ENCODE measurements around the gene EXOC3L1. TPM values are rescaled to one million over a fixed set of nuclear protein-coding genes. Genes with fewer than 3 reads are reported as not detected.

The EXOC3L1 gene
- polyA plus RNA-seq, 1 experiment, result not detected

- Histone ChIP-seq H3K36me3 (ENCODE audit: control insufficient read depth, insufficient read depth, low read length) (peaks cover 8% of the 10 kb centered on the region), H3K27me3 (ENCODE audit: control insufficient read depth, insufficient read depth, low read length) (no peaks in the 10 kb centered on the region), H3K4me3 (ENCODE audit: low read depth, low read length) (no peak overlapping the region)
- TF ChIP-seq CTCF (IDR thresholded peaks at IDR 0.05; ENCODE audit: insufficient read depth, low read depth, low read length), result no peak
- ChIA-PET POLR2A (no interaction called here), CTCF (interaction anchor here (1.3 to 1.6 kb wide), 3 partner anchors 30 to 173 kb away, joined by 3 to 4 read pairs (median 4); no protein-coding TSS in a partner anchor)
- DNase-seq (ENCODE audit: low read depth), result no peak
Observed at GRCh38 chr16:67190448-67191399, 788 bp upstream of the EXOC3L1 start.

DNA sequence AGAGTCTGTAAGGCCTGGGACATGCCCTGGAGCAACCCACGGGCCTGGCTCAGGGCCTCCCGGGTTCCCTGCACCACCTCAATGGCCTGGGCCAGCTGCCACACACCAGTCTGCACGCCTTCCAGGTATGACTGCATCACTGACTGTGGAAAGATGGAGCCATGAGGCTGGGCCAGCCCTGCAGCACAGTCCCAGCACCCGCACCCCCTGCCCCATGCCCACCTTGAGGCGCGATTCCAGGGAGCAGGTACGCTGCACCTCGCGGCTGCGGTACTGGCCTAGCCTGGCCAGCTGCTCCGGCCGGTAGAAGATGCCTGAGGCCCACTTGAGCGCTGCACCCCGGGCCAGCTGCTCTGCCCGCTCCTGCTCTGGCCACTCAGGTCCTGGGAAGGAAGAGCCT lies 1.1 kb downstream of the EXOC3L1 start:
- ChIA-PET POLR2A (no interaction called here), CTCF (interaction anchor here (2.1 to 2.6 kb wide), 2 partner anchors 9 to 34 kb away, joined by 7 to 9 read pairs; partner anchors contain the start of gene ELMO3)
- no peak for TF ChIP-seq CTCF (IDR thresholded peaks at IDR 0.05; ENCODE audit: insufficient read depth, low read depth, low read length)
- Histone ChIP-seq H3K36me3 (ENCODE audit: control insufficient read depth, insufficient read depth, low read length) (no peaks in the 10 kb centered on the region), H3K27me3 (ENCODE audit: control insufficient read depth, insufficient read depth, low read length) (no peaks in the 10 kb centered on the region), H3K4me3 (ENCODE audit: low read depth, low read length) (no peak overlapping the region)
- DNase-seq (ENCODE audit: low read depth), result no peak

GRCh38 chr16:67188323-67188722 lies 1.6 kb downstream of the EXOC3L1 start:
- CTCF ChIA-PET, result interaction anchor here (1.7 to 2.6 kb wide), 3 partner anchors 9 to 33 kb away, joined by 6 to 9 read pairs (median 7); partner anchors contain the start of gene ELMO3
- POLR2A ChIA-PET, result no interaction called here
- DNase-seq (ENCODE audit: low read depth), result no peak

GRCh38 chr16:67187175-67187890 lies 2.6 kb downstream of the EXOC3L1 start:
- ChIA-PET POLR2A (no interaction called here), CTCF (interaction anchor here (1.1 to 2.6 kb wide), 7 partner anchors 10 to 292 kb away, joined by 3 to 17 read pairs (median 6); partner anchors contain the start of gene ELMO3)
- no peak for TF ChIP-seq CTCF (IDR thresholded peaks at IDR 0.05; ENCODE audit: insufficient read depth, low read depth, low read length)
- no peaks in the 10 kb centered on the region for H3K36me3 ChIP-seq (ENCODE audit: control insufficient read depth, insufficient read depth, low read length)
- no peak for DNase-seq (ENCODE audit: low read depth)
- no peaks in the 10 kb centered on the region for H3K27me3 ChIP-seq (ENCODE audit: control insufficient read depth, insufficient read depth, low read length)
- no peak overlapping the region for H3K4me3 ChIP-seq (ENCODE audit: low read depth, low read length)

More at GRCh38 chr16:67188323-67188722, 1.6 kb downstream of the EXOC3L1 start:
- TF ChIP-seq CTCF (IDR thresholded peaks at IDR 0.05; ENCODE audit: insufficient read depth, low read depth, low read length), result no peak
- Histone ChIP-seq H3K36me3 (ENCODE audit: control insufficient read depth, insufficient read depth, low read length) (no peaks in the 10 kb centered on the region), H3K4me3 (ENCODE audit: low read depth, low read length) (no peak overlapping the region), H3K27me3 (ENCODE audit: control insufficient read depth, insufficient read depth, low read length) (no peaks in the 10 kb centered on the region)

DNA sequence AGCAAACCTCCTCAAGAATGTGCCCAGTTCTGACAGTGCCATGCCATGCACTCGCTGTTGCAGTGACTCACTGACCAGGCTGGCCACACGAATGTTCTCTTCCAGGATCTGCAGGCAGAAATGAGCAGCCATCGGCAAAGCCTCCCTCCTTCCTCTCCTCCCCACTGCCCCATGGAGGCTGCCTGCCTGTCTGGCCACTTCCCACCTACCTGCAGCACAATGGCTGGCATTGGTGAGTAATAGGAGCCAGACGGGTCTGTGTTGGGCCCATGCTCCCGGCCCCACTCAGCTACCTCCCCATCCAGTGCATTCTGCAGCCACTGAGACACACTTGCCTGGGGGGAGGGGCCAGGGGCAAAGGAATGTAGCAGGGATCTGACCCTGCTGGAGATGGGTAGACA lies 3.4 kb downstream of the EXOC3L1 start:
- no peak for DNase-seq (ENCODE audit: low read depth)
- Histone ChIP-seq H3K27me3 (ENCODE audit: control insufficient read depth, insufficient read depth, low read length) (no peaks in the 10 kb centered on the region), H3K4me3 (ENCODE audit: low read depth, low read length) (no peak overlapping the region), H3K36me3 (ENCODE audit: control insufficient read depth, insufficient read depth, low read length) (no peaks in the 10 kb centered on the region)
- ChIA-PET POLR2A (no interaction called here), CTCF (interaction anchor here (1.1 to 3.1 kb wide), 10 partner anchors 11 to 291 kb away, joined by 3 to 17 read pairs (median 6); partner anchors contain the start of genes CES4A and ELMO3)
- TF ChIP-seq CTCF (IDR thresholded peaks at IDR 0.05; ENCODE audit: insufficient read depth, low read depth, low read length), result no peak
